NCI-H526 (cell line): ENCODE data around the gene ANTKMT.
A peak's percentile ranks its signal among the peaks of the same experiment; 100 is the strongest.

Source experiments
- DNase-seq, 2 experiments: peaks; one replicate each; lab custom pipeline; 2025; lab: John Stamatoyannopoulos, UW

Gene ANTKMT

GRCh38 chr16:700684-701584 is 20.0 kb upstream of the ANTKMT start:
- no peak for DNase-seq

DNA sequence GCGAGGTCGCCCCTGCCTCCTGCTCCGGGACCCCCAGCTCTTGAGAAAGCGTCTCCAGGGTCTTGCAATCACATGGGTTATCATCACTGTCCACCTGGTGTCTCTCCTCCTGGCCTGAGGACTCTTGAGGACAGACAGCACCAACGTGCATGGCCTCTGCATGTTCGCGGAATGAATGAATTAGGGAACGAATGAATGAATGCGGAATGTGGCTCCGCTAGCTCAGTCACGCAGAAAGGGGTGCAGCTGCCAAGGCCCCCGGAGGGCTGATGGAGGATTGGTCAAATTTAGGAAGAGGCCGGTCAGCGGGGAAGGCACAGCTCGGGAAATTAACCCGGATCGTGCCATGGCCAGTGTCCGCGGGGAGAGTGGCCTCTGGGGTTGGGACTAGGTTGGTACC is 18.6 kb upstream of the ANTKMT start:
- no peak for DNase-seq

- no peak for DNase-seq
Measured at GRCh38 chr16:703406-703805, 17.5 kb upstream of the ANTKMT start.

GRCh38 chr16:704047-704446 is 16.9 kb upstream of the ANTKMT start:
- no peak for DNase-seq

GRCh38 chr16:704552-705380 is 16.2 kb upstream of the ANTKMT start:
- DNase-seq: no peak

DNA sequence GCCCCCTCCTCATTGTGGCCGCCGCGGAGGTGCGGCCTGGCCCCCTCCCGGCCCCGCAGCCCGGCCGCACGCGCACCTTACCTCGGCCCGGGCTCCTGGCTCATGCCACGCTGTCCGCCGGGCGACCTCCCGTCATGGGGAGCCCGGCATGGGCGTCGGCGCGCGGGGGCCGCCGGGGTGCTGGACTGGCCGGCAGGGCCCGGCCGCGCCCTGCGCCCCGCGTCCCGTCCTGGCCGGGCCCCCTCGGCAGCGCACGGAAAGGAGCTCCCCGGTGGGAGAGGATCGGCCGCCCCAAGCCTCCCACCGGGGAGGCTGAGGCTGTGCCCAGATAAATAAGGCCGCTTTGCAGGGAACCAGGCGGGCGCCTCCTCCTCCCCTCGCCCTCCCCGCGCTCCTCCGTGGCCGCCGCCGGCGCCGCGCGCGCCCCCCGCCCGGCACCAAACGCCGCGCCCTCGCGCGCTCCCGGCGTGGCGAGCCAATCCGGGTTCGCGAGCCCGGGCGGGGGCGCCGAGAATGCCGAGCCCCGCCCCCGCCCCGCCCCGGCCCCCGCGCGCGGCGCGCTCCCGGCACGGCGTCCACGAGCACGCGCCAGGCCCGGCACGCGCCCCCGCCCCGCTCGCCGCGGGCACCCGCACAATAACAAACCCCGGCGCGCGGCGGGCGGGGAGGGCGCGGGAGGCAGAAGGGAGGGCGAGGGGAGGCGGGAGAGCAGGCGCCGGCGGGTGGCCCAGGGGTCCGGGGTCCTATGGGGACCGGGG is 15.3 kb upstream of the ANTKMT start, which contains the start of gene FBXL16:
Gene FBXL16, minus strand, starts transcription at position 371 of the 758 bp plus-strand sequence. CDS start 8,396 bp downstream, outside the sequence.
- peak in 1 of 2 experiments; percentile 80 for DNase-seq

DNA sequence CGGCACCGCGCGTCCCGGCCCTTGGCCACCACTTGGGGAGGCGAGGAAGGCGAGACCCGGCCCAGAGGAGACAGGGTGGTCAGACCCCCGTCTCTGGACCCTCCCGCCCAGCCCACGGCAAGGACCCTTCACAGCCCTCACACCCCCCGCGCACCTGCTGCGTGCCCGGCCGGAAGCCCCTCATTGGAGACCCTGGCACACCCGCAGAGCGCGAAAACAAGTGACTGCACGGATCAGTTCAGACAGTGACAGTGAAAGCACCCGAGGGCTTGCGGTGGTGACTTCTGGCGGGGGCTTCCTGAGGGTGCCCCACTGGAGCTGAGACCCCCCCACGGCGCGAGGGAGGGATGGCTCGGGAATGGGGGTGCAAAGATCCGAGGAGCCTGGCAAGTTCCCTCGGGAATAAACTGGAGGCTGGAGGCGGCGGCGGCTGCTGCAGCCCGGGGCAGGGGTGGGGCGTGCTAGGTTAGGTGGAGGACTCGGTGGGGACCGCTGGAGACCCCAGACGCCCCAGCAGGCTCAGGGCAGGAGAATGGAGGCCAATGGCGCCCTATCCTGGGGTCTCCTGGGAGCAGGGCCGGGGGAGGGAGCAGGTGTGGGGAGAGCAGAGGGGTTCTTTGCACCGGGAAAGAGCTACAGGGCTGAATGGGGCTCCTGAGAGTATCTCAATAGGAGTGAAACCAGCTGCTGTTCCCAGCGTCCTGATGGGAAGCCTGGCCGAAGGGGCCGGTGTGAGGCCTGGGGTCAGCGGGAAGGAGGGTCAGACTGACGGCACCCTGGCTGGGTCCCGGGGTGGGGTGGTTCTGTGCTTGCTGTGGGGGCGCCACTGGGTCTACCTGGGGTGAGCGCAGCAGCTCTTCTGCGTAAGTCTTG is 14.5 kb upstream of the ANTKMT start:
- peak in 1 of 2 experiments; percentile 64 for DNase-seq

DNA sequence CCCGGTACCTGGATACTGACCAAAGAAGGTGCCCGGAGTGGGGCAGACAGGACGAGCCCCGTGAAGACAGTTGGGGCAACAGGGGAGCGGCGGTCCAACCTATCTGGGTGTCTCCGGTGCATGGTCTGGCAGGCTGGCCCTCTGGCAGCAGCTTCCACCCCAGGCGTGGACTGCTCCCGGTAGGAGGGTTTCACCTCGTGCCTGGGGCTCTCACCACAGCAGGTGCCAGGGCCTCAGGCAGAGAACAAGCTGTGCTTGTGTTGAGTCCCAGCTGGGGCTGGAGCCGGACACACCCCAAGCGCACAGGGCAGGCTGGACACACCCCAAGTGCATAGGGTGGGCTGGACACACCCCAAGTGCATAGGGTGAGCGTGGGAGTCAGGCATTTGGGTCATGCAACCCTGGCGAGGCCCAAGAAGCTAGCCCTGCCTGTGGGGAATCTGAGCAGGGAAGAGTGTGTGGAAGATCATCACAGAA is 13.8 kb upstream of the ANTKMT start:
- peak in 1 of 2 experiments; percentile 31 for DNase-seq

GRCh38 chr16:708019-708418 is 12.9 kb upstream of the ANTKMT start:
- no peak for DNase-seq

- DNase-seq: no peak
Measured at GRCh38 chr16:708959-709358, 12.0 kb upstream of the ANTKMT start.

DNA sequence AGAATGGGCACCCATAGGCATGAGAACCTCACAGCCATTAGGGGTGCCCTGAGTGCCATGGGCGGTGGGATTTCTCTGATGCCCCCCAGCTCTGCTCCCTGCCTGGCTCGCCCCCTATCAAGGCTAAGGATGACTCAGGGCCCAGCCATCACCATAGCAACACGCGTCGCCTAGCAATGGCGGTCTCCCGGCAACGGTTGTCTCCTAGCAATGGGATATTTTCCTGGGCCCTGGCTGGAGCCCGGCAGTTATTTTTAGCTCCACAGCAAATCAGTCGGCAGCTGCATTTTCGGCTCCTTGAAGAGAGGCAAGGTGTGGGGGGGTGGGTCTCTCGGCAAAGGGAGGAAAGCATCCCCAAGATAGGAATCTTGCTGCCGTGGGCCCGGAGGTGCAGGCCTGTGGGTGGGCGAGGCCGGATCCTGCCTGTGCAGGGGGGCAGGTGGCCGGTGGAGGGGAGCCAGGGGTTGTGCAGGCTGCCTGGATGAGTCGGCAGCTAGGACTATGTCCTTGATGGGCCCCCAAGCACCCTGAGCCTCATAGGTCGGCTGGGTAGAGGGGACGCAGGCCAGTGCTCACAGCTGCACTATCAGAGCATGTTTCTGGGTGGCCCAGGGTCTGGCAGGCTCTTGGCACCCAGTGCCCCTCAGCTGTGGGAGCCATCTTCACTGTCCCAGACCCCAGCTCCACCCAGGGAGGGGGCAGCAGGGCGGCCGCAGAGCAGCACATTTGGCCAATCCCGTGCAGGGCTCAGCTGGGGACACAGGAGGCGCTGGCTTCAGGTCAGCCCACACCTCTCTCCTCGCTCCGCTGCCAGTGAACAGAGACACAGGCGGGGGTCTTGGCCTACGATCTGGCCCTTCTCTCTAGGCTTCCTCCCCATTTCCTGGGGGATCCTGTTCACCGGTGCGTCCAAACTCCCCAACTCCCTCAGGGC is 11.1 kb upstream of the ANTKMT start:
- DNase-seq: peak; percentile 57 to 81

GRCh38 chr16:710500-711075 is 10.4 kb upstream of the ANTKMT start:
- no peak for DNase-seq

- no peak for DNase-seq
Measured at GRCh38 chr16:711084-711483, 9.9 kb upstream of the ANTKMT start.

DNA sequence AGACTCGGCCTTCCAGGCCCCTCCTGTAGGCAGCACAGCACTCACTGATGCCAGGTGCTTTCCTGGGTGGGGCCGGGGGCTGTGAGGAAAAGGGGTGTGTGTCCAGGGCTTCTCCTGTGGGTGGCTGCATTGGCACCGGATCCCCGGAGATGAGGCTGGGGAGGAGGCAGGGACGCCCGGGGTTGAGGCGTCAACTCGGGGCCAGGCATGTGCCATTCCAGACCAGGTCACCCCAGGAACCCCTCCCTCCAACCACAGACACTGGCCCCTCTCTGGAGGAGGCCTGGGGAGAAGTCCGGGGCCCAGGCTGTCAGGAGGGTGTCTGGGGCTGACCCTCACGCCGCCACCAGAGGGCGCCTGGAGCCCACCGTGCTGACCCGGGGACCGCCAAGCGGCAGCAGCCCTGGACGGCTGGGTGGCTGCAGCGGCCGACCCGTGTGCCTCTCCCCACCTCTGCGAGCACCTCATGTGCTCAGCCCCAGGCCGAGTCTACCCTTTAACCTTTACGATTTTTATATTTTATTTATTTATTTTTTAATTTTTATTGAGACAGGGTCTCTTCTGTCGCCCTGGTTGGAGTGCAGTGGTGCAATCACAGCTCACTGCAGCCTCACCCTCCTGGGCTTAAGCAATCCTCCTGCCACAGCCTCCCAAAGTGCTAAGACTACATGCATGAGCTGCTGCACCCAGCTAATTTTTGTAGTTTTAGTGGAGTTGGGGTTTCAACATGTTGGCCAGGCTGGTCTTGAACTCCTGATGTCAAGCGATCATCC is 9.2 kb upstream of the ANTKMT start:
- DNase-seq: peak in 1 of 2 experiments; percentile 64

- DNase-seq: peak; percentile 33 to 38
Measured at GRCh38 chr16:712740-713250, 8.2 kb upstream of the ANTKMT start.

DNA sequence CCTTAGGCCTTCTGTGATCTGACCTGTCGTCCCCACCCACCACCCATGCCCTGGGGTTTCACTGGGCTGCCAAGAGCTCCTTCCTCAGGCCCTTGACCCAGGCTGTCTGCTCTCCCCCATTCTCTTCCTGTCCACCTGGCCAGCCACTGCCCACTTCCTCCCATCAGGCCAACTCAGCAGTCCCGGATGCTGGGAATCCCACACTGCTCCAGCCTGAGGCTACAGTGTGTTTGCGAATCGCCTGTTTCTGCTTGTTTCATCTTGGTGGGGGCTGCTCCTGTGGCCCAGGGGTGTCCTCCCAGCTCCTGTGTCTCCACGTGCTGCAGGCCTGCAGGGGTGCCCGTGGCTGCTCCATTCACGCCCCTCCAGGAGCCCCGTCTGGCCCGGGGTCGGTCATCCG is 6.9 kb upstream of the ANTKMT start:
- DNase-seq: no peak

GRCh38 chr16:714558-715476 is 6.1 kb upstream of the ANTKMT start, which contains the start of gene METRN:
TSS of gene METRN (plus strand) at chr16:715118. CDS start at chr16:715290, 172 bp downstream.
- peak in 1 of 2 experiments; percentile 80 for DNase-seq
